Measurements from ENCODE around the gene SLC22A3.
A peak's percentile ranks its signal among the peaks of the same experiment; 100 is the strongest.

The SLC22A3 gene

GRCh38 chr6:160344271-160344670 is 3.9 kb upstream of the SLC22A3 start:
- no peak for TF ChIP-seq CTCF (conservative IDR thresholded peaks at IDR 0.05; ENCODE audit: control insufficient read depth, insufficient read depth, low read depth, low read length)
- no peak overlapping the region for H3K4me3 ChIP-seq (ENCODE audit: control insufficient read depth, low read depth, low read length)
- no peak for DNase-seq (ENCODE audit: low read depth)

GRCh38 chr6:160347259-160348222 is 637 bp upstream of the SLC22A3 start:
- TF ChIP-seq CTCF (conservative IDR thresholded peaks at IDR 0.05; ENCODE audit: control insufficient read depth, insufficient read depth, low read depth, low read length): no peak
- no peak for DNase-seq (ENCODE audit: low read depth)
- H3K4me3 ChIP-seq (ENCODE audit: control insufficient read depth, low read depth, low read length): no peak overlapping the region

GRCh38 chr6:160349020-160349441 is 853 bp downstream of the SLC22A3 start:
- peak overlapping the region; percentile 40 for H3K4me3 ChIP-seq (ENCODE audit: control insufficient read depth, low read depth, low read length)
- no peak for DNase-seq (ENCODE audit: low read depth)
- no peak for TF ChIP-seq CTCF (conservative IDR thresholded peaks at IDR 0.05; ENCODE audit: control insufficient read depth, insufficient read depth, low read depth, low read length)

- no peak for DNase-seq (ENCODE audit: low read depth)
- TF ChIP-seq CTCF (conservative IDR thresholded peaks at IDR 0.05; ENCODE audit: control insufficient read depth, insufficient read depth, low read depth, low read length): no peak
Observed at GRCh38 chr6:160349814-160350350, 1.7 kb downstream of the SLC22A3 start.

GRCh38 chr6:160353950-160354496 is 5.8 kb downstream of the SLC22A3 start:
- no peak for DNase-seq (ENCODE audit: low read depth)
- no peak for TF ChIP-seq CTCF (conservative IDR thresholded peaks at IDR 0.05; ENCODE audit: control insufficient read depth, insufficient read depth, low read depth, low read length)
- no peak overlapping the region for H3K4me3 ChIP-seq (ENCODE audit: control insufficient read depth, low read depth, low read length)

More at GRCh38 chr6:160349814-160350350, 1.7 kb downstream of the SLC22A3 start:
- no peak overlapping the region for H3K4me3 ChIP-seq (ENCODE audit: control insufficient read depth, low read depth, low read length)

- H3K4me3 ChIP-seq (ENCODE audit: control insufficient read depth, low read depth, low read length): no peak overlapping the region
- DNase-seq (ENCODE audit: low read depth): peak; percentile 74
- no peak for TF ChIP-seq CTCF (conservative IDR thresholded peaks at IDR 0.05; ENCODE audit: control insufficient read depth, insufficient read depth, low read depth, low read length)
Observed at GRCh38 chr6:160355001-160355400, 6.8 kb downstream of the SLC22A3 start.
